PC-9 (cell line): ENCODE results near the gene CYP4X1.
"Not testable (repeated sequence)": the region's sequence is repeated elsewhere in the genome, so short reads cannot be mapped to it uniquely, and the experiment has no call there.

Experiments used
- EZH2 ChIP-seq: fragments of 200-600 bp; sonication (generic); IDR thresholded peaks from 2 replicates; pipeline ENCODE4 v1.8.0; 2017; ENCODE audit warnings: antibody characterized with exemption, low read depth
- TF ChIP-seq, protein P1 (sequence below): fragments of 200-600 bp; sonication (generic); conservative IDR thresholded peaks from 2 replicates; pipeline ENCODE4 v1.6.1; 2017; ENCODE audit warnings: mixed run types, antibody characterized with exemption, mild to moderate bottlenecking, moderate library complexity

DNA sequence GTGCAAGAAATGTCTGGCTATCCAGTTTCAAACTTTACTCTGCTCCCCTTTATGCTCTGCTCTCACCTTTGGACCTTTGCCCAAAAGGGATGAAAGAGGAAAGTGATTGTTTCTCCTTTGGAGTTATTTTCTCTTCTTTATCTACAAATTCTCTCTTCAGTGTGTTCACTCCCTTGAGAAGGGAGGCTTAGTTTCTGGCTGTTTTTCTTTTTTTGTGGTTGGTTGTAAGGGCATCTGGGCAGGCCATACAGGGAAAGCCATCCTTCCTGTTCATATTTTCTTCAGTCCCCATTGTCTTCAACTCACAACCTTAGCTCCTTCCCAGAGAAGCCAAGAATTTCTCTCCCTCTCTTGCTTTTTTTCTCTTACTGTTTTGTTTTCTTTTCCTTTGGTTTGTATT, 46.0 kb downstream of the CYP4X1 start:
- TF ChIP-seq, protein P1, sequence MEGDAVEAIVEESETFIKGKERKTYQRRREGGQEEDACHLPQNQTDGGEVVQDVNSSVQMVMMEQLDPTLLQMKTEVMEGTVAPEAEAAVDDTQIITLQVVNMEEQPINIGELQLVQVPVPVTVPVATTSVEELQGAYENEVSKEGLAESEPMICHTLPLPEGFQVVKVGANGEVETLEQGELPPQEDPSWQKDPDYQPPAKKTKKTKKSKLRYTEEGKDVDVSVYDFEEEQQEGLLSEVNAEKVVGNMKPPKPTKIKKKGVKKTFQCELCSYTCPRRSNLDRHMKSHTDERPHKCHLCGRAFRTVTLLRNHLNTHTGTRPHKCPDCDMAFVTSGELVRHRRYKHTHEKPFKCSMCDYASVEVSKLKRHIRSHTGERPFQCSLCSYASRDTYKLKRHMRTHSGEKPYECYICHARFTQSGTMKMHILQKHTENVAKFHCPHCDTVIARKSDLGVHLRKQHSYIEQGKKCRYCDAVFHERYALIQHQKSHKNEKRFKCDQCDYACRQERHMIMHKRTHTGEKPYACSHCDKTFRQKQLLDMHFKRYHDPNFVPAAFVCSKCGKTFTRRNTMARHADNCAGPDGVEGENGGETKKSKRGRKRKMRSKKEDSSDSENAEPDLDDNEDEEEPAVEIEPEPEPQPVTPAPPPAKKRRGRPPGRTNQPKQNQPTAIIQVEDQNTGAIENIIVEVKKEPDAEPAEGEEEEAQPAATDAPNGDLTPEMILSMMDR: not testable (repeated sequence)
- not testable (repeated sequence) for TF ChIP-seq EZH2
